Tibial nerve (tissue), 4 donors: Measurements from ENCODE around the gene KCNQ1.

Source experiments
- EP300 ChIP-seq, 2 donors: sonication (generic); formaldehyde crosslinking; IDR thresholded peaks; one replicate each; pipeline ENCODE4 v1.6.1; 2017; ENCODE audit warnings: antibody characterized with exemption in 2 of 2, mild to moderate bottlenecking in 1 of 2
- POLR2A ChIP-seq, 2 donors: fragments of 450-650 bp; IDR thresholded peaks; one replicate each; pipeline ENCODE4 v1.6.1; 2017; ENCODE audit warnings: antibody characterized with exemption in 2 of 2, mild to moderate bottlenecking in 2 of 2, moderate library complexity in 2 of 2
- TF ChIP-seq, protein P1 (sequence below), 5 experiments: fragments of 200-600 bp in 3 of 5; fragments of 450-650 bp in 2 of 5; sonication (generic) in 3 of 5; IDR thresholded peaks; one replicate each; pipeline ENCODE4 v1.5.1; 2016 to 2019; ENCODE audit warnings: antibody characterized with exemption in 5 of 5, mild to moderate bottlenecking in 3 of 5, moderate library complexity in 2 of 5

DNA sequence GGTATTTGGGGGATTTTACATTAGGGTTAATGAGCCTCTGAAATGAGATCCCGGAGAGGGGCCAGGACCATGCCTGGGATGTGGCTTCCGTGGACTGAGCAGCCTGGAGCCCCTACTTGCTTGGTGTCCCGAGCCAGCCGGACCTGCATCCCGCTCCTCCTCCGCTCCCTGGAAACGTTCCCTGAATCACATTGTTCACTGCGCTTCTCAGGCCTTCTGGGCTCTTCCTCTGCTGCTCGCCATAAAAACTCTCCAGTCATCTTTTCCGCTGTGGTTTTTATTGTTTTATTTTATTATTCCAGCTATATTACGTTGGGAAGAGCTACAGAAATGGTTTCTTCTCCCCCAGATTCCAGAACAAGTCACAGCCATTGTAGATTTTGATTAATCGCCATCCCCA, 268.3 kb downstream of the KCNQ1 start:
- TF ChIP-seq, protein P1, sequence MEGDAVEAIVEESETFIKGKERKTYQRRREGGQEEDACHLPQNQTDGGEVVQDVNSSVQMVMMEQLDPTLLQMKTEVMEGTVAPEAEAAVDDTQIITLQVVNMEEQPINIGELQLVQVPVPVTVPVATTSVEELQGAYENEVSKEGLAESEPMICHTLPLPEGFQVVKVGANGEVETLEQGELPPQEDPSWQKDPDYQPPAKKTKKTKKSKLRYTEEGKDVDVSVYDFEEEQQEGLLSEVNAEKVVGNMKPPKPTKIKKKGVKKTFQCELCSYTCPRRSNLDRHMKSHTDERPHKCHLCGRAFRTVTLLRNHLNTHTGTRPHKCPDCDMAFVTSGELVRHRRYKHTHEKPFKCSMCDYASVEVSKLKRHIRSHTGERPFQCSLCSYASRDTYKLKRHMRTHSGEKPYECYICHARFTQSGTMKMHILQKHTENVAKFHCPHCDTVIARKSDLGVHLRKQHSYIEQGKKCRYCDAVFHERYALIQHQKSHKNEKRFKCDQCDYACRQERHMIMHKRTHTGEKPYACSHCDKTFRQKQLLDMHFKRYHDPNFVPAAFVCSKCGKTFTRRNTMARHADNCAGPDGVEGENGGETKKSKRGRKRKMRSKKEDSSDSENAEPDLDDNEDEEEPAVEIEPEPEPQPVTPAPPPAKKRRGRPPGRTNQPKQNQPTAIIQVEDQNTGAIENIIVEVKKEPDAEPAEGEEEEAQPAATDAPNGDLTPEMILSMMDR (IDR thresholded peaks at IDR 0.05), result no peak
- TF ChIP-seq POLR2A (IDR thresholded peaks at IDR 0.05) (no peak), EP300 (IDR thresholded peaks at IDR 0.05) (no peak)
